Caco-2 (cell line): ENCODE measurements around the gene TSHR. TPM values are rescaled to one million over a fixed set of nuclear protein-coding genes. Genes with fewer than 3 reads are reported as not detected.

Experiments used
- BruUV-seq: library from RNA; stranded (reverse); fragments of 400-500 nt; replicated peaks from 2 replicates; lab custom pipeline; 2021; lab: Mats Ljungman, UMichigan
- CTCF ChIA-PET: fragments of 300-600 bp; sonication (Branson Sonifier 250); formaldehyde crosslinking; loops from one replicate; lab custom pipeline; 2022; ENCODE audit warnings: antibody characterized with exemption; lab: Charles Lee
- POLR2A ChIA-PET: fragments of 300-600 bp; sonication (Branson Sonifier 250); formaldehyde crosslinking; loops from one replicate; lab custom pipeline; 2022; ENCODE audit warnings: antibody characterized with exemption; lab: Charles Lee
- DNase-seq, 2 experiments: peaks; one replicate each; pipeline versions ENCODE4 v3.0.0 to v3.0.0-alpha.2; 2020 to 2022
- H3K27me3 ChIP-seq: replicated peaks from 2 replicates; pipeline ENCODE4 v1.6.0; 2011; ENCODE audit warnings: low read length; ENCODE audit not compliant: control insufficient read depth, insufficient read depth
- H3K36me3 ChIP-seq: 2 replicates; pipeline ENCODE4 v1.5.1; 2011; ENCODE audit warnings: low read length; ENCODE audit not compliant: control insufficient read depth, insufficient read depth
- H3K4me1 ChIP-seq: fragments of 250-450 bp; sonication (Bioruptor Pico); 2 replicates; pipeline ENCODE4 v1.5.1; 2020; ENCODE audit warnings: mild to moderate bottlenecking
- H3K4me3 ChIP-seq: 2 replicates; pipeline ENCODE4 v1.5.1; 2011; ENCODE audit warnings: low read depth, mild to moderate bottlenecking, control low read depth, low read length
- H3K9me3 ChIP-seq: fragments of 250-450 bp; sonication (Bioruptor Pico); 2 replicates; pipeline ENCODE4 v1.5.1; 2020; ENCODE audit warnings: mild to moderate bottlenecking, moderate library complexity
- H3K27ac Mint-ChIP-seq: one replicate; pipeline ENCODE4 v1.8.0; 2022; ENCODE audit warnings: mixed read lengths; ENCODE audit not compliant: unreplicated experiment
- H3K27me3 Mint-ChIP-seq: one replicate; pipeline ENCODE4 v1.8.0; 2022; ENCODE audit warnings: mixed read lengths; ENCODE audit not compliant: insufficient read depth, unreplicated experiment
- H3K36me3 Mint-ChIP-seq: one replicate; pipeline ENCODE4 v1.8.0; 2022; ENCODE audit warnings: mild to moderate bottlenecking, mixed read lengths; ENCODE audit not compliant: insufficient read depth, unreplicated experiment
- H3K4me1 Mint-ChIP-seq: one replicate; pipeline ENCODE4 v1.8.0; 2022; ENCODE audit warnings: low read depth, mixed read lengths; ENCODE audit not compliant: unreplicated experiment
- H3K4me3 Mint-ChIP-seq: one replicate; pipeline ENCODE4 v1.8.0; 2022; ENCODE audit warnings: mild to moderate bottlenecking, moderate library complexity, mixed read lengths; ENCODE audit not compliant: unreplicated experiment
- H3K9me3 Mint-ChIP-seq: one replicate; pipeline ENCODE4 v1.8.0; 2022; ENCODE audit warnings: mixed read lengths; ENCODE audit not compliant: unreplicated experiment
- intact Hi-C: fragments of 100-400 bp; cut with micrococcal nuclease; formaldehyde crosslinking; loops from one replicate; pipeline ENCODE4 v1.10.0; 2022; ENCODE audit not compliant: unreplicated experiment
- total RNA-seq: library from RNA; stranded (reverse); gene quantifications from 2 replicates; pipeline ENCODE4 v1.2.3, GENCODE V29; 2022
- TF ChIP-seq, protein P1 (sequence below), 2 experiments: fragments of 200-600 bp in 1 of 2; IDR thresholded peaks; 1 replicate in 1 of 2; 2 replicates in 1 of 2; pipeline versions ENCODE4 v1.5.1 to v1.8.0; 2011 to 2022; ENCODE audit warnings: antibody characterized with exemption in 1 of 2, control low read depth in 1 of 2, inconsistent platforms in 1 of 2, low read depth in 1 of 2, low read length in 1 of 2, mild to moderate bottlenecking in 1 of 2, moderate library complexity in 1 of 2; ENCODE audit not compliant: insufficient read depth in 1 of 2, severe bottlenecking in 1 of 2, unreplicated experiment in 1 of 2

TSHR gene
- total RNA-seq, 1 experiment from 2014 or later: not detected

DNA sequence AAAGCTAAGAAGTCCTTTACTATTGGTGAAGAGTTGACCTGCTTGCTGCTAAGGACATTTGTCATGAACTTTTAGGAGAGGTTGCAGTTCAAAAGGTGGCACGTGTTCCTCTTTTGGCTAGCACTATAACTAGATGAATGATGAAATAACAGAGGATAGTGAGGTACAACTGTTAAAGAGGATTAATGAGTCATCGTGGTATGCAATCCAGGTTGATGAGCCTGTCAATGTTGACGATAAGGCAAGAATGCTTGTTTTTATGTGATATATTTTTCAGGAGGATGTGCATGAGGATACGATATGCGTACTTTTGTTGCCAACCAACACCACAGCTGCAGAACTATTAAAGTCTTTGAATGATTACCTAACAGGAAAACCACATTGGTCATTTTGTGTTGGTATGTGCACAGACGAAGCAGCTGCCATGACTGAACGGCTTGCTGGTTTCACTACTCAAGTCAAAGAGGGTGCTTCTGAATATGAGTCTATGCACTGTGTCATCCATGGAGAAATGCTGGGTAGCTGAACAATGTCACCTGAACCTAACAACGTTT is 24.5 kb upstream of the TSHR start:
- BruUV-seq: no TSS peak
- Histone ChIP-seq H3K4me3 (no peak overlapping the region), H3K9me3 (no peaks in the 10 kb centered on the region), H3K36me3 (no peaks in the 10 kb centered on the region), H3K27me3 (no peaks in the 10 kb centered on the region), H3K4me1 (no peaks in the 10 kb centered on the region)
- H3K27ac Mint-ChIP-seq: no peak overlapping the region
- intact Hi-C loops: no loop called here
- no peaks in the 10 kb centered on the region for H3K27me3 Mint-ChIP-seq
- H3K4me1 Mint-ChIP-seq: no peaks in the 10 kb centered on the region
- ChIA-PET CTCF (no interaction called here), POLR2A (no interaction called here)
- TF ChIP-seq, protein P1, sequence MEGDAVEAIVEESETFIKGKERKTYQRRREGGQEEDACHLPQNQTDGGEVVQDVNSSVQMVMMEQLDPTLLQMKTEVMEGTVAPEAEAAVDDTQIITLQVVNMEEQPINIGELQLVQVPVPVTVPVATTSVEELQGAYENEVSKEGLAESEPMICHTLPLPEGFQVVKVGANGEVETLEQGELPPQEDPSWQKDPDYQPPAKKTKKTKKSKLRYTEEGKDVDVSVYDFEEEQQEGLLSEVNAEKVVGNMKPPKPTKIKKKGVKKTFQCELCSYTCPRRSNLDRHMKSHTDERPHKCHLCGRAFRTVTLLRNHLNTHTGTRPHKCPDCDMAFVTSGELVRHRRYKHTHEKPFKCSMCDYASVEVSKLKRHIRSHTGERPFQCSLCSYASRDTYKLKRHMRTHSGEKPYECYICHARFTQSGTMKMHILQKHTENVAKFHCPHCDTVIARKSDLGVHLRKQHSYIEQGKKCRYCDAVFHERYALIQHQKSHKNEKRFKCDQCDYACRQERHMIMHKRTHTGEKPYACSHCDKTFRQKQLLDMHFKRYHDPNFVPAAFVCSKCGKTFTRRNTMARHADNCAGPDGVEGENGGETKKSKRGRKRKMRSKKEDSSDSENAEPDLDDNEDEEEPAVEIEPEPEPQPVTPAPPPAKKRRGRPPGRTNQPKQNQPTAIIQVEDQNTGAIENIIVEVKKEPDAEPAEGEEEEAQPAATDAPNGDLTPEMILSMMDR (IDR thresholded peaks at IDR 0.05; ENCODE audit: insufficient read depth in 1 of 2, low read depth in 1 of 2, low read length in 1 of 2, severe bottlenecking in 1 of 2, unreplicated experiment in 1 of 2): no peak
- no peak overlapping the region for H3K4me3 Mint-ChIP-seq
- no peaks in the 10 kb centered on the region for H3K36me3 Mint-ChIP-seq
- H3K9me3 Mint-ChIP-seq: no peaks in the 10 kb centered on the region
- no peak for DNase-seq

DNA sequence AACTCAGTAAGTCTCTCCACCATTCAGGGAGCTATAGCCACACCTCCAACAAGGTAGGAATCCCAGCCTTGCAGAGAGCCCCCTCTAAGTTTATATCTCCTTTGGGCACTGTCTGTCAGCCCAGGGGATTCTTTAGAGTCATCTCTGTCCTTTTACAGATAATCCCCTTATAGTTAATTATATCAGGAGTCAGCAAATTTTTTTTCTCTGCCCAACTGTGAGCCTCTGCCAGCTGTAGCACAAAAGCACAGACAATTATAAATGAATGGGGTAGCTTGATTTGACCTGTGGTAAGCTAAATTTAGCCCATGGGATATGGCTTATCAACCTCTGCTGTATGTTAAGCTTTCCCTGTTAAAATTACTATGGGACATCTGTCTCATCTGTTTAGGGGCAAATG is 22.1 kb upstream of the TSHR start:
- no TSS peak for BruUV-seq

DNA sequence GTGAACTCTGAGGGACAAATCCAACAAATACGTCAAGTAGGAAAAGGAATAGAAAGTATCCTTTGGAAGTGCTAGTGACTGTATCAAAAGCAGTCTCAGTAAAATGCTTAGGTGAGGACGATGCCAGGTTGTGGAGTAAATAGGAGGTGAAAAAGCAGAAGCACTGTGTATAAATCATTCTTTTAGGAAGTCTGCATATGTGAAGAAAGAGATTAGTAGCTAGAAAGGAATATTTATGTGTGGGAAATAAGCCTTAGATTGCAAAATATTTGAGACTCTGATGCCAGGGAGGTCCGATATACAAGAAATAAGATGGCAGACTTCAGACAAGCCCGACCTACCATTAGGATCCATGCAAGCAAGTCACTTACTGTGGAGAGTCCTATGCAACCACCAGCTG is 21.7 kb upstream of the TSHR start:
- CTCF ChIA-PET: no interaction called here
- BruUV-seq: no TSS peak
- Mint-ChIP-seq H3K9me3 (no peaks in the 10 kb centered on the region), H3K27me3 (no peaks in the 10 kb centered on the region), H3K4me3 (no peak overlapping the region), H3K27ac (no peak overlapping the region), H3K4me1 (no peaks in the 10 kb centered on the region), H3K36me3 (no peaks in the 10 kb centered on the region)
- H3K4me1 ChIP-seq: no peaks in the 10 kb centered on the region
- POLR2A ChIA-PET: no interaction called here
- DNase-seq: no peak
- TF ChIP-seq, protein P1 (IDR thresholded peaks at IDR 0.05; ENCODE audit: insufficient read depth in 1 of 2, low read depth in 1 of 2, low read length in 1 of 2, severe bottlenecking in 1 of 2, unreplicated experiment in 1 of 2): no peak
- no peaks in the 10 kb centered on the region for H3K9me3 ChIP-seq
- H3K4me3 ChIP-seq: no peak overlapping the region
- no peaks in the 10 kb centered on the region for H3K36me3 ChIP-seq
- H3K27me3 ChIP-seq: no peaks in the 10 kb centered on the region
- intact Hi-C loops: no loop called here

More for the DNA sequence above, 22.1 kb upstream of the TSHR start:
- no peaks in the 10 kb centered on the region for H3K9me3 Mint-ChIP-seq
- intact Hi-C loops: no loop called here
- no peaks in the 10 kb centered on the region for H3K27me3 ChIP-seq
- H3K4me3 ChIP-seq: no peak overlapping the region
- ChIA-PET POLR2A (no interaction called here), CTCF (no interaction called here)
- H3K27ac Mint-ChIP-seq: no peak overlapping the region
- no peak overlapping the region for H3K4me3 Mint-ChIP-seq
- H3K36me3 ChIP-seq: no peaks in the 10 kb centered on the region
- TF ChIP-seq, protein P1 (IDR thresholded peaks at IDR 0.05; ENCODE audit: insufficient read depth in 1 of 2, low read depth in 1 of 2, low read length in 1 of 2, severe bottlenecking in 1 of 2, unreplicated experiment in 1 of 2): no peak
- DNase-seq: no peak
- H3K27me3 Mint-ChIP-seq: no peaks in the 10 kb centered on the region
- H3K36me3 Mint-ChIP-seq: no peaks in the 10 kb centered on the region
- no peaks in the 10 kb centered on the region for H3K4me1 Mint-ChIP-seq
- no peaks in the 10 kb centered on the region for H3K9me3 ChIP-seq
- no peaks in the 10 kb centered on the region for H3K4me1 ChIP-seq
